Camera-type eye (tissue), 1 donor: ENCODE measurements around the gene IGLON5. TPM values are rescaled to one million over a fixed set of nuclear protein-coding genes. Genes with fewer than 3 reads are reported as not detected.

Source experiments
- total RNA-seq: library from RNA; depleted of rRNA; stranded (reverse); fragments of >200 nt; gene quantifications from one replicate; pipeline ENCODE4 v1.2.3, GENCODE V29; 2014

IGLON5 gene
- total RNA-seq = 10.9 TPM

GRCh38 chr19:51311351-51312257, at the start of gene IGLON5:
IGLON5 (plus strand) TSS chr19:51311644; CDS start chr19:51311848, 204 bp downstream.

GRCh38 chr19:51341976-51342580, 30.6 kb downstream of the IGLON5 start, which contains the start of gene VSIG10L:
VSIG10L (minus strand) TSS chr19:51342139; CDS start chr19:51342124, 15 bp downstream.

GRCh38 chr19:51365965-51366388, 54.5 kb downstream of the IGLON5 start, which contains the start of gene ETFB:
ETFB (minus strand) TSS chr19:51366388; CDS start chr19:51366326, 62 bp downstream.

GRCh38 chr19:51368366-51369282, 57.2 kb downstream of the IGLON5 start, which contains the start of gene CLDND2:
CLDND2 (minus strand) TSS chr19:51369003; CDS start chr19:51368577, 426 bp downstream.

GRCh38 chr19:51372649-51373504, 61.4 kb downstream of the IGLON5 start, which contains the start of gene NKG7:
NKG7 (minus strand) TSS chr19:51372654; CDS start chr19:51372535, 119 bp downstream.

Other genes with a start within 250 kb of the IGLON5 start
- gene KLK13, start 246.6 kb upstream of the IGLON5 start, total RNA-seq = not detected
- gene KLK14, start 228.8 kb upstream of the IGLON5 start, total RNA-seq = not detected
- gene CTU1, start 203.2 kb upstream of the IGLON5 start, total RNA-seq = 4.0 TPM
- gene SIGLEC9, start 186.7 kb upstream of the IGLON5 start, total RNA-seq = 0.99 TPM
- gene SIGLEC7, start 169.3 kb upstream of the IGLON5 start, total RNA-seq = 1.2 TPM
- gene CD33, start 86.6 kb upstream of the IGLON5 start, total RNA-seq = 1.7 TPM
- gene SIGLECL1, start 60.6 kb upstream of the IGLON5 start, total RNA-seq = not detected
- 2.5 TPM for gene VSIG10L, start 30.5 kb downstream of the IGLON5 start, total RNA-seq
- 37.9 TPM for gene ETFB, start 54.7 kb downstream of the IGLON5 start, total RNA-seq
- gene CLDND2, start 57.4 kb downstream of the IGLON5 start, total RNA-seq = not detected
- gene NKG7, start 61.0 kb downstream of the IGLON5 start, total RNA-seq = 1.1 TPM
- gene LIM2, start 76.3 kb downstream of the IGLON5 start, total RNA-seq = 168 TPM
- gene C19orf84, start 78.9 kb downstream of the IGLON5 start, total RNA-seq = not detected
- 0.77 TPM for gene SIGLEC10, start 106.0 kb downstream of the IGLON5 start, total RNA-seq
- not detected for gene SIGLEC8, start 146.8 kb downstream of the IGLON5 start, total RNA-seq
- gene CEACAM18, start 166.9 kb downstream of the IGLON5 start, total RNA-seq = not detected
- gene SIGLEC12, start 190.2 kb downstream of the IGLON5 start, total RNA-seq = not detected
- 0.82 TPM for gene SIGLEC6, start 220.0 kb downstream of the IGLON5 start, total RNA-seq